Iris pigment epithelial cell (primary cell): ENCODE measurements around the gene CIZ1.

Experiments
- DNase-seq: peaks from one replicate; pipeline ENCODE4 v3.0.0-alpha.2; 2011; ENCODE audit warnings: low read depth

Gene CIZ1

DNA sequence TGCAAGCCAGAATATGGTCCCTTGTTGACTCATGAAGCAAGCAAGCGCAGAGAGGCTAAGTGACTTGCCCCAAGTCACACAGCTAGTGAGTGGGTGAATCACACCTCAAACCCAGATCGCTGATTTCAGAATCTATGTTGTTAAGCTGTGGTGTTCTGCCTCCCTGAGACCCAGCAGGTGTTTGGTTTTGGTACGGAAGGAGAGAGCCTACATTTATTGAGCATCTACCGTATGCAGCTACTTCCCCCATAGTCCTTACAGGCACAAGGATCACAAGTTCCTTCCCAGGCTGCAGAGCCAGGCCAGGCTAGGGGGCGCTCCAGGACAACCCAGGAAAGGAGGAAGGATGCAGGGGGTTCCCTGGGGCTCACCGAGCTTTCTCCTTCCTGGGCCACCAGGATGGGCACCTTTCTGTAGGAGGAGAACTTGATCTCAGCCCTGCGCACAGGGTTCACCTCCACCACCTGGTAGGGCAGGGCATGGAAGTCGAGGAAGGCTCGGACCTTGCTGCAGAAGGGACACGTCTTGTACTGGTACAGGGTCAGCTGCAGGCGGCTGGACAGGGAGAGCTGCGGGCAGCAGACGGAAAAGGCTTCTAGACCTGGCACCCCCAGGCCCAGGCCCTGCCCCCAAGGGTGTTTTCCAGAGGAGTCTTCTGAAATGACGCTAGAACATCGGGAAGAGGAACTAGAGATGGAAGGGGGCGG lies 66.3 kb downstream of the CIZ1 start:
- peak; percentile 60 for DNase-seq

DNA sequence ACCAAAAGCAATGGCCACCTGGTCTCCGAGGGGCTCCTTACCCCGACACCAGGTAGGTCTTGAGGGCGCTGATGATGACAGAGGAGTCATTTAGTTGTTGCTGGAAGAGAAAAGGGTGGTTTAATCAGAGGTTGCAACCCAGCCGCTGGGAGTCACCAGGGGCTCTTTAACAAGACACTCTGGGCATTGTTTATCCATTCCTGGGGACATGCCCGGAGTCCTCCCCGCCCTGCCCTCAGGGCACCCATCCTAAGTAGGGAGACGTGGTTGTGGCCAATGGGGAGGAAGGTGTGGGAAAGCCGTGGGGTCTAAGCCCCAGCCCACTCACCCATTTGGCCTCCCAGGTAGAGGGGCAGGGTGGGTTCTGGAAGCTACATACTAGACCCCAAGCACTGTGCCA lies 66.9 kb downstream of the CIZ1 start:
- DNase-seq: no peak

DNA sequence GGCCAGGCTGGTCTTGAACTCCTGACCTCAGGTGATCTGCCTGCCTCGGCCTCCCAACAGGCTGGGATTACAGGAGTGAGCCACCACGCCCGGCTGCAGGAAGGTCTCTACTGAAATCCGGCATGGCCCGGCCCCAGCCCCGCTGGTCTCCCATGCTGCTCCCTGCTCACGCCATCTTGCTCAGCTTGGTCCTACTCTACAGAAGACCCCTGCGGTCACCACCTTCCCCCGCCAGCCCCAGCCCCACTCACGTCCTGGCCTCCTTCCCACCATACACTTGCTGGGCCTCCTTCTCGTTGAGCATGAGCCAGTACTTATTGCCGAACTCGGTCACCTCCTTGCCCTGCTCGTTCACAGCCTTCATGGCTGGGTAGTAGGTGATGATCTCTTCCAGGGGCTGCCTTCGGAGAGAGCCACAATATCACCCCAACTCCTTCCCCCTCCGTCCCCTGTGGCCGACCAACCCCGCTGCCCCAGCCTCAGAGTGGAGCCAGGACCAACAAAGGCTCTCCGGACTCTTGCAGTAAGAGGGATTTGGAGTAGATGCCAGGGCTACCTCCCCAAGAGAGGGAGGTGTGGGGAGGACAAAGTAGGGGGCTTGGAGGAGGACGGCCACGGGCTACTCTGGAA lies 67.8 kb downstream of the CIZ1 start:
- no peak for DNase-seq

DNA sequence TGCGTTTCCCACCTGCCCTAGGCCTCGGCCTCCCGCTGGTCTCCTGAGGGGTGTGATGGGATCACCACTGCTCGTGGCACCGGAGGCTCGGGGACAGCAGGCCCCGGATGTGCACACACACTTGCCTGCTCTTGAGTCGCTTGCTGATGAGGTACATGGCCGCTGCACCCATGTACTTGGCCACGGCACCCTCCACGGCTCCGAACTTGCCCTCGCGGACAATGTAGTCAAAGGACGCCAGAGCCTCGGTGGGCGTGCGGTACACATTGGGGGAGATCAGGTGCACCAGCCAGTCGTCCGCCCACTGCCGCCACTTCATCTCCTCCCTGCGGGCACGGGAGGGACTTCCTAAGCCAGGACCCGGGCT lies 68.6 kb downstream of the CIZ1 start:
- no peak for DNase-seq

DNA sequence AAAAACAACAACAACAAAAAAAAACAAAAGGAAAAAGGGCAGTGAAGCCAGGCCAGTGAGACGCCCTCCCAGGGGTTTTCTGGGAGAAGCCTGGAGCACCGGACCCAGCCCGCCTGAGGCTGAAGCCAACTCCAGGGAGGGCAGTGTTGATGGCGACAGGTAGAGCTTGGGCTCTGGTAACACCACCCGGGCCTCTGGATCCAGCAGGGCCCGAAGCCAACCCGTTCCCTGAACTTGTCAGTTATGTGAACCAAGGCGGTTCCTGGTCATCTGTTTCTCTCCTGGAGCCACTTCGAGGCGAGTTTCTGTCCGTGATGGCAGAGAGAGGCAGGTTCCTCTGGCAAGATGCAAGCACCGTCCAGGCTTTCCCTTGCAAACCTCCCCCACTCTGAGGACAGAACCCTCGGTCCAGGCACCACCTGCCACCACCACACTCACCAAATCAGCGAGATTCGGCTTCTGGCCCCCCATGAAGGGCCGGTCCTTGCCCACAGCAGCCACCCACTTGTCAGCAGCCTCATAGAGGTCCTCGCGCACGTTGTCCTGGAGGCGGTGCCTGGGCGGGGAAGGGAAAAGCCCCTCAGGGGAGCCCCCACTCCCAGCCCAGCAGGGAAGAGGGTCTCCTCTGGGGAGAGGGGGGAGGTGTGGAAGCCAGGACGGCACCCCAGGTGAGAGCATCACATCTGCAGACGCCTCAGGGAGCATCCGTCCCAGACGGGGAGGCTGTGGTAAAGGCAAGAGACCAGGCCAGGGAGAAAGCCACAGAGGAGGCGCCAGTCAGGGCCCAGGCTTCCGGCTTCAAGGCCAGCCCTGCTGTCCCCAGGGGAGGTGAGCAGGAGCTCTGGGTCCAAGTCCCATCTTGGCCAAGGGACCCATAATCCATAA lies 69.2 kb downstream of the CIZ1 start:
- no peak for DNase-seq

DNA sequence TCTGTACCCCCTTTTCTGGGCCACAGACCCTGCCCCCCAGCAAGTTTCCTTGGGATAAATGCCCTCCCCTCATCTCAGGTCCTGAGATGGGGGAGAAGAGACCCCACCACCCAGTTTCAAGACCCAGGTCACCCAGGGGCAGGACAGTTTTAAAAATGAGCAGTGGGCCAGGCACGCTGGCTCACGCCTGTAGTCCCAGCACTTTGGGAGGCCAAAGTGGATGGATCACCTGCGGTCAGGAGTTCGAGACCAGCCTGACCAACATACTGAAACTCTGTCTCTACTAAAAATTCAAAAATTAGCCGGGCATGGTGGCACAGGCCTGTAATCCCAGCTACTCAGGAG lies 69.9 kb downstream of the CIZ1 start:
- DNase-seq: no peak

DNA sequence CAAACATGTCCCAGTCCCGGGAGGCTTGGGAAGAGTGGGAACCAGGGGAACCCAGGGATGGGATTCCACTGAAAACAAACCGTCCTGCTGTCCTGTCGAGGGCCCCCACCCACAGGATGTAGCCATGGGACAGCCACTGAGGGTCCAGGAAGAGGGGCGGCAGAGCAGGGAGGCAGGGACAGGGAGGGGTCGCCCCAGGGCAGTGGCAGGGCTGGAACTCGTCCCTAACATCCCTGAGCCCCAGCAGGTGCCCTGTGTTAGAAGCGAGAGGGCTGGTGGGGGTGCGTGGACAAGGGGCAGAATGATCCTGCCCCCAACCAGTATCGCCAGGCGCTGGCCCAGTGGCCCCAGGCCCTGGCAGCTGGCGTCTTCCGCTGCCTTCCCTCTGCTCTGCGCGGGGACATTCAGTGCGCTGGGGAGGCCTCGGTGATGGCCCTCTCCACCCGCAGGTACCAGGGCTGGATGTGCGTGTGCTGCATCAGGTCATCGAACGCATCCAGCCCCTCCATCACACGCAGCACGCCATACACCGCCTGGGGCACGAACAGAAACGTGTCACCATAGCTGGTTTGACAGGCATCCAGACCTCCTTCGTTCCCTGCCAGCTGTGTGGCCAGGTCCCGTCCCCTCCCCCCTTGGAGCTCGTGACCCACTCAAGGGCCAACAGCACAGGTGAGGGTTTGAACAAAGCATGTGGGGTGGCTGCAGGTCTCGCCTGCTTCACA lies 70.5 kb downstream of the CIZ1 start:
- no peak for DNase-seq

DNA sequence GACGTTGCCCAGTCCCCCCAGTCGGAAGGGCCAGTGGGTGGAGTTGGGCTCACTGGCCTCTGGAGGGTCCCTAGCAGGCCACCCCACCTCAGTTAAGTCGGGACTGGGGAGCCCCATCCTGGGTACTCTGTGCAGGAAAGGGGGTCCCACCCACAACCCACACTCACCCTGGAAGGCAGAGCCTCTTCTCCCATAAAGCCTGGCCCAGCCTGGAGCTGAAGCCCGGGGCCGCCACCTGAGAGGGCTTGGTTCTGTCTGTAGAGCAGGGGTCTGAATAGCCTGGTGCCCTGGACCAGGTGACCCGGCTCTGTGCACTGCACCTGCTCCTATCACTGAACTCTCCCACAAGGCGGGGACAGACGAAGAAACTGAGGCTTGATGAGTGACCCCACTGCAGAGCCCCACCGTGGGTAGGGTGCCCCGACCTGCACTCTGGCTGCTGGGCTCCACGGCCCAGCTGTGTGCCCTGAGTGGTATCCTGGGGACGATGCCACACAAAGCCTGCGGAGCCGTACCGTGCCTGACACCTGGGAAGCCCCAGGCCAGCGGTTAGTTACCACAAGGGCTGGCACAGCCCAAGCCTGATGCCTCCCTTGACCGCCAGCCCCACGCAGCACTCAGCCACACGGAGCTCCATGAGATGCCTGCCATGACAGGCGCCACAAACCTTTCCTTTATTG lies 71.2 kb downstream of the CIZ1 start:
- no peak for DNase-seq

DNA sequence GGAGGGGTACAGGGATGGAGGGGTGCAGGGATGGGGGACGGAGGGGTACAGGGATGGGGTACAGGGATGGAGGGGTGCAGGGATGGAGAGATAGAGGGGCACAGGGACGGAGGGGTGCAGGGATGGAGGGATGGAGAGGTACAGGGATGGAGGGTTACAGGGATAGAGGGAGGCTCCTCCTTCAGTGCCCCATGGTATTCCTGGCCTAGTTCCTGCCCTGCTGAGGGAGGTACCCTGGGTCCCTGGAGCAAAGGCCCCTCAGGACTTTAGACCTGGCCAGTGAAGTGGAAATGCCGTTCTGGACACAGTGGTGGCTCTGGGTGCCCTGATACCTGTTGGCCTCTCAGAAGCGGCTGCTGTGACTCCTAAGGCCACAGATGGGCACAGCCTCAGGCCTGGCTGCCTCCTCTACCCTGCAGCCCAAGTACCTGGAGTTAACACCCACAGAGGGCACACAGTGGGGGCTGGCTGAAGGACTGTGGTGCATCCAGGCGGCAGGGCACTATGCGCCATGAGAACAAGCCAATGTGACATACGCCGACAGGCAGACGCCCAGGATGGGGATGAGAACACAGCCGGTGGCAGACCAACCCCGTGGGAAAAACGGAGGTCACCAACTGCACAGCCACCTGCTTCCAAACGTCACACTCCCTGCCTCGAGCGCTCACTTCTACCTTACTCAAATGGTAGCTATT lies 72.3 kb downstream of the CIZ1 start:
- DNase-seq: no peak

DNA sequence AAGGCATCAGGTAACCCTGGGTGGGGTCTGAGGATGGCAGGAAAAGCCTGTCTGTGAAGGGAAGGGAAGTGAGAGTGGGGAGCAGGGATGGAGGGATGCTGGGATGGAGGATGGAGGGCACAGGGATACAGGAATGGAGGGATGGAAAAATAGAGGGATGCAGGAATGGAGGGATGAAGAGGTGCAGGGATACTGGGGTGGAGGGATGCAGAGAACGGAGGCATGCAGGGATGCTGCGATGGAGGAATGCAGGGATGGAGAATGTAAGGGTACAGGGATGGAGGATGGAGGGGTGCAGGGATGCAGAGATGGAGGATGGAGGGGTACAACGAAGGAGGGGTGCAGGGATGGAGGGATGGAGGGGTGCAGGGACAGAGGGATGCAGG lies 72.9 kb downstream of the CIZ1 start:
- no peak for DNase-seq

DNA sequence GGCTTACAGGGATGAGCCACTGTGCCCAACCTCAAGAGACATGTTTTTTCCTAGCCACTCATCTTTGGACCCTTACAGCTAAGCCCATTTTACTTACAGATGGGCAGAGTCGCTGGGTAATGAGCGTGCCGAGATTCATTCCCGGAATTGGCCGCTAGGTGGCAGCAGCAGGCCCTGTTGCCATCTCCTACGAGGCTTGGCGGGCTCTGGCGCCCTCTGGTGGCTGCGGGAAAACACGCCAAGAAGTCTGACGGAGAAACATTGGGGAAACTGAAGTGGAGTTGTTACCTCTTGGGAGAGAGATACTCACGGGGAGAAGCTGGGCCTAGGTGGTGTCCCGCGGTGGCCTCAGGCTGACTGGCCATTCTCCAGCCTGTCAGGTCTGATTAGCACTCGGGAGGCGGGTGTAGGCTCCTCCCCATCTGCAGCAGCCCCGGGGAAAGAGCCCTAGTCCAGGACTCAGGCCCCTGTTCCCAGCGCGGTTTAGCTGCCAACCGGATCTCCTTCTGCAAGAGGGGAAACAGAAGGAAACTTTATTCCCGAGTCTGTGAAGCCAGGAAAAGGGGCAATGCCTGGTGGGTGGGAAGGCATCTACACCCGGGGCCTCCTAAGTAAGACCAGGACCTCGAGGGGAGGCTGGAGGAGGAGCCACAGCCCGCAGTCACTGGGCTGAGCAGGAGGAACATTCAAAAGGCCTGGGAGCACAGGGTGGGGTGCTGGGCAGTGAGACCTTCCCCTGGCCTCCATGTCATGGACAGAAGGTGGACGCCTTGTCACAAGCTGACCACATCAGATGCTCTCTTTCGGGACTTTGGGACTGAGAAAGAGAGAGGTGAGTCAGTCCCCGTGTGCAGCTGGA lies 73.5 kb downstream of the CIZ1 start:
- peak; percentile 78 for DNase-seq

DNA sequence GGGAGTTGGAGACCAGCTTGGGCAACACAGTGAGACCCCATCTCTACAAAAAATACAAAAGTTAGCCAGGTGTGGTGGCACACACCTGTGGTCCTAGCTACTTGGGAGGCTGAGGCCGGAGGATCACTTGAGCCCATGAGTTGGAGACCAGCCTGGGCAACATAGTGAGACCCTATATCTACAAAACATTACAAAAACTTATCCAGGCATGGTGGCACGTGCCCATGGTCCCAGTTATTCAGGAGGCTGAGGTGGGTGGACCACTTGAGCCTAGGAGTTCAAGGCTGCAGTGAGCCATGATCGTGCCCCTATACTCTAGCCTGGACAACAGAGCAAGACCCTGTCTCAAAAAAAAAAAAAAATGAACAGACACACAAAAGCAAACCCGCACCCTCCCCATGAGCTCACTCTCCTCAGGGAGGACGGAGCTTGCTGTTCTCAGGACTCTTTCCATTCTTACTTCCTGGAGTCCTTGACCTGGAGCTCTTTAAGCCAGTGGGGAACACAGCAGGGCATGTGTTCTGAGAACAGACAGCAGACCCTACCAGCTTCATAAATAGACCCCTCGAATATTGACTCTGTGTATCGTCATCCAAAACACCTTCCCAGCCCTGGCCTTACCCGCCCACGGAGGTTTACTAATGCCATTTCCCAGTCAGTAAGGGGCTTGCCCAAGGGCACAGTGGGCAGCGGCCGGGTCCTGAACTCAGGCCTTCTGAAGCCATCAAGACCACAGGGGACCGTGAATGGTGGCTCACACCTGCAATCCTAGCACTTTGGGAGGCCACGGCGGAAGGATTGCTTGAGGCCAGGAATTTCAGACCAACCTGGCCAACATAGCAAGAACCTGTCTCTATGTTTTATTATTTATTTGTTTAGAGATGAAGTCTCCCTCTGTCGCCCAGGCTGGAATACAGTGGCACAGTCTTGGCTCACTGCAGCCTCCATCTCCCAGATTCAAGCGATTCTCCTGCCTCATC lies 75.0 kb downstream of the CIZ1 start:
- DNase-seq: no peak
